ENCODE results near the gene KLHDC7B. TPM values are rescaled to one million over a fixed set of nuclear protein-coding genes. Genes with fewer than 3 reads are reported as not detected.

KLHDC7B gene
- total and polyA plus RNA-seq, 10 of the 15 experiments (the other 5 are each of a cell fraction or from before 2014, with no cell fraction given) = 0.05 to 2.2 (median 0.93) TPM; not detected in 2

GRCh38 chr22:50525104-50525857 lies 20.4 kb upstream of the KLHDC7B start, which contains the start of gene SCO2 (continued):
- TF ChIP-seq POU2F2 (IDR thresholded peaks at IDR 0.05; ENCODE audit: borderline replicate concordance, low read depth, low read length) = peak; percentile 73
- TF ChIP-seq KLF5 (IDR thresholded peaks at IDR 0.05; ENCODE audit: partially characterized antibody) = peak; percentile 61
- TF ChIP-seq USF2 (IDR thresholded peaks at IDR 0.05; ENCODE audit: borderline replicate concordance, low read depth, low read length) = peak; percentile 87
- no peak for TF ChIP-seq PAX8 (IDR thresholded peaks at IDR 0.05)
- no peak for TF ChIP-seq HSF1 (IDR thresholded peaks at IDR 0.05; ENCODE audit: low read depth, low read length)
- TF ChIP-seq SMAD1 (IDR thresholded peaks at IDR 0.05; ENCODE audit: low read depth, partially characterized antibody) = no peak
- TF ChIP-seq ZNF384 (IDR thresholded peaks at IDR 0.05; ENCODE audit: borderline replicate concordance, low read depth, low read length) = no peak
- peak; percentile 72 for TF ChIP-seq TAF1 (IDR thresholded peaks at IDR 0.05; ENCODE audit: borderline replicate concordance, low read depth, low read length)
- no peak for TF ChIP-seq USF1 (IDR thresholded peaks at IDR 0.05; ENCODE audit: borderline replicate concordance, extremely low read length, insufficient read depth, low read depth, low read length)
- no peak for TF ChIP-seq MLLT1 (IDR thresholded peaks at IDR 0.05)
- no peak for TF ChIP-seq ZNF592 (IDR thresholded peaks at IDR 0.05)
- no peak for TF ChIP-seq CBX3 (IDR thresholded peaks at IDR 0.05; ENCODE audit: borderline replicate concordance, low read depth)
- no peak for TF ChIP-seq NFYB (IDR thresholded peaks at IDR 0.05; ENCODE audit: insufficient read depth, low read depth, low read length)
- no peak for TF ChIP-seq ZBTB33 (IDR thresholded peaks at IDR 0.05)
- TF ChIP-seq BCL3 (IDR thresholded peaks at IDR 0.05; ENCODE audit: borderline replicate concordance, insufficient read depth, low read depth, low read length, poor library complexity, severe bottlenecking) = no peak

Data from GM12878 (cell line).